NCI-H82 treated with DMSO at 0.1 percent for 48 hours (cell line): ENCODE data around the gene WFS1.

ENCODE experiments used
- DNase-seq: peaks from one replicate; lab custom pipeline; 2025; ENCODE audit not compliant: unreplicated experiment; lab: John Stamatoyannopoulos, UW

WFS1 gene

GRCh38 chr4:6279582-6280289 is 10.1 kb downstream of the WFS1 start:
- DNase-seq = no peak

GRCh38 chr4:6280365-6280996 is 10.8 kb downstream of the WFS1 start:
- no peak for DNase-seq

GRCh38 chr4:6281436-6282313 is 12.0 kb downstream of the WFS1 start:
- no peak for DNase-seq

GRCh38 chr4:6282314-6282771 is 12.7 kb downstream of the WFS1 start:
- no peak for DNase-seq

GRCh38 chr4:6283282-6283681 is 13.6 kb downstream of the WFS1 start:
- DNase-seq = no peak

GRCh38 chr4:6287017-6287788 is 17.6 kb downstream of the WFS1 start:
- DNase-seq = no peak

- DNase-seq = no peak
These were observed 18.7 kb downstream of the WFS1 start for GRCh38 chr4:6288342-6288741.

- DNase-seq = no peak
These were observed 19.2 kb downstream of the WFS1 start for GRCh38 chr4:6288871-6289270.

- no peak for DNase-seq
These were observed 20.6 kb downstream of the WFS1 start for GRCh38 chr4:6290256-6290655.

GRCh38 chr4:6290769-6291547 is 21.3 kb downstream of the WFS1 start:
- DNase-seq = no peak

- no peak for DNase-seq
These were observed 22.2 kb downstream of the WFS1 start for GRCh38 chr4:6291784-6292297.

- no peak for DNase-seq
These were observed 22.9 kb downstream of the WFS1 start for GRCh38 chr4:6292376-6293096.

- no peak for DNase-seq
These were observed 23.4 kb downstream of the WFS1 start for GRCh38 chr4:6293097-6293445.

GRCh38 chr4:6293661-6294060 is 24.0 kb downstream of the WFS1 start:
- DNase-seq = no peak

GRCh38 chr4:6294705-6295421 is 25.2 kb downstream of the WFS1 start:
- no peak for DNase-seq

- no peak for DNase-seq
These were observed 25.8 kb downstream of the WFS1 start for GRCh38 chr4:6295495-6295894.

- DNase-seq = no peak
These were observed 26.4 kb downstream of the WFS1 start for GRCh38 chr4:6296026-6296425.

GRCh38 chr4:6297266-6297815 is 27.7 kb downstream of the WFS1 start:
- DNase-seq = no peak

GRCh38 chr4:6298035-6298434 is 28.4 kb downstream of the WFS1 start:
- DNase-seq = no peak
